Suprapubic skin (tissue), 3 donors: Measurements from ENCODE around the gene HAS3.

Source experiments
- CTCF ChIP-seq, 2 donors: fragments of 200-600 bp in 1 of 2; fragments of 450-650 bp in 1 of 2; sonication (generic) in 1 of 2; IDR thresholded peaks; one replicate each; pipeline ENCODE4 v1.5.1; 2016 to 2019; ENCODE audit warnings: antibody characterized with exemption in 2 of 2, mild to moderate bottlenecking in 1 of 2, moderate library complexity in 1 of 2
- POLR2AphosphoS5 ChIP-seq, 3 donors: sonication (generic); formaldehyde crosslinking; IDR thresholded peaks; one replicate each; pipeline ENCODE4 v1.6.1; 2017; ENCODE audit warnings: antibody characterized with exemption in 3 of 3

GRCh38 chr16:69160192-69160591, 54.7 kb downstream of the HAS3 start:
- no peak for TF ChIP-seq CTCF (IDR thresholded peaks at IDR 0.05)
- no peak for TF ChIP-seq POLR2AphosphoS5 (IDR thresholded peaks at IDR 0.05)
